GM21737 (cell line): ENCODE measurements around the gene BRMS1.

Source experiments
- ATAC-seq: cut with Tn5 transposase; IDR thresholded peaks from one replicate; pipeline ENCODE4 v1.9.1; 2021; ENCODE audit warnings: mild to moderate bottlenecking, moderate library complexity; ENCODE audit not compliant: unreplicated experiment

Gene BRMS1

DNA sequence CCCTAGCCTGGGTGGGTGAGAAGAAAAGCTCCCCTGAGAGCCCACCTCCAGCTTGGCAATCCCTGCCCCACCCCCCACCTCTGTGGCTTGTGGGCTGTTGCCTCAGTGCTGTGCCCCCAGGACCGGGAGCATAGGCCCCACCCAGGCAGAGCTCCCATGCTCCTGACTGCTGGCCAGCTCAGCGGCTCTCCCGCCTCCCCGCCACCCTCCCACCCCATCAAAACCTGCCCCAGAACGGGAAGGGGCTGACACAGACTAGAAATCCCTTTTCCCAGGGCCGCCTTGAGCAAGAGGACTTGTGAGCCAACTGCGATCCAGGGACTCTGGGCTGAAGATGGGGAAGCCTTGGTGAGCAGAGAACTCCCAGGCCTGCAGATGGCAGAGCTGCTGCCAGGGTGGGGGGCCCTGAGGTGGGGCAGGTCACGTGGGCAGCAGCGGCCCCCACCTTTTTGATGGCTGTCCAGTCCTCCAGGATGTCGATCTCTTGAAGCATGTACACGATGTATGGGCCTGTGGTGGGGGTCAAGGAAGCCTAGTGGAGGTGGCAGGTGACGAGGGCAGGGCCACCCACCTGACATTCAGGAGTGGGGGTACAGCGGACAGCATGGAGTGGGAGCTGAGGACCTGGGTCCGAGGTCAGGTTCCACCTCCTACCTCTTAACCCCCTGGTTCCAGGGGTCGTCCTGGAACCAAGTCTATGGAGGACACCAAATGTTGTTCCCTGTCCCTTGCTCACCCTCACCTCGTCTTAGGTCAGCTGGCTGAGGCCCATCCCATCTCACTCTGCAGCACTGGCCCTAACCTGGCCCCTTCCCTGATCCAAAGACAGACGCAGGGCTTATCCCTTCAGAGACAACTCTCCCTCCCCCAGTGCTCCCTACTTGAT lies 6.4 kb downstream of the BRMS1 start:
- no peak for ATAC-seq

DNA sequence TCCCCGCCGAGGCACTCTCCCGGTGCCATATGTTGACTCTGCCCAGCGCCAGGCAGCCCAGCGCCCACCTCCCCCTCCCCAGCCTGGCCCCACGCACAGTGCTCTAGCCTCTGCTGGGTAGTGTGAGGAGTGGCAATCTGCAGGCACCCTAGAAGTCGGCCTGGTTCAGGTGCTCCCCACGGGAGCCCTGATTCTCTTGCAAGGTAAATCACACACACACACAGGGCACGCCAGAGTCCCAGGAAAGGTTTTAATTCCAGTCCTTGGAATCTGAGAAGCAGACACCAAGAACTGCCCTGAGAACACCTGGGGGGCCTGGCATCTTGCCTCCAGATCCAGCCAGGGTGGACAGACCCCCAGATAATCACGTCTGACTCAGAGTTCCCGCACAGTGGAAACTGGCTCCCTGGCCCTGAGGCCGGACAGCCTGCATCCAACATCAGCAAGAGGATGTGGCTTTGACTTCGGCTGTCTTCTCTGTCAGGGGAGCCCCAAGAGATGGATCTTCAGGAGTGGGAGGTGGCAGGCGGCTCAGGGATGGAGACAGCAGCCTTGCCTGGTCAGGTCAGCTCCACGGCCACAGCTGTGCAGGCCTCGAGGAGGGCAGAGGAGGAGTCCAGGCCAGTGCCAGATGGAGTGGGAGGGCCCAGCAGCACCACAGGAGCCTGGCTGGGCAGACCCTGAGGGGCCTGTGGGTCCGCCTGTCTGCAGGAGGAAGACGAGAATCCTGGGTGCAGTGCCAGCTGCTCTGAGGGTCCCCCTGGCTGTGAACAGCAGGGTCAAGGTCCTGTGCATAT lies 7.6 kb downstream of the BRMS1 start:
- no peak for ATAC-seq

DNA sequence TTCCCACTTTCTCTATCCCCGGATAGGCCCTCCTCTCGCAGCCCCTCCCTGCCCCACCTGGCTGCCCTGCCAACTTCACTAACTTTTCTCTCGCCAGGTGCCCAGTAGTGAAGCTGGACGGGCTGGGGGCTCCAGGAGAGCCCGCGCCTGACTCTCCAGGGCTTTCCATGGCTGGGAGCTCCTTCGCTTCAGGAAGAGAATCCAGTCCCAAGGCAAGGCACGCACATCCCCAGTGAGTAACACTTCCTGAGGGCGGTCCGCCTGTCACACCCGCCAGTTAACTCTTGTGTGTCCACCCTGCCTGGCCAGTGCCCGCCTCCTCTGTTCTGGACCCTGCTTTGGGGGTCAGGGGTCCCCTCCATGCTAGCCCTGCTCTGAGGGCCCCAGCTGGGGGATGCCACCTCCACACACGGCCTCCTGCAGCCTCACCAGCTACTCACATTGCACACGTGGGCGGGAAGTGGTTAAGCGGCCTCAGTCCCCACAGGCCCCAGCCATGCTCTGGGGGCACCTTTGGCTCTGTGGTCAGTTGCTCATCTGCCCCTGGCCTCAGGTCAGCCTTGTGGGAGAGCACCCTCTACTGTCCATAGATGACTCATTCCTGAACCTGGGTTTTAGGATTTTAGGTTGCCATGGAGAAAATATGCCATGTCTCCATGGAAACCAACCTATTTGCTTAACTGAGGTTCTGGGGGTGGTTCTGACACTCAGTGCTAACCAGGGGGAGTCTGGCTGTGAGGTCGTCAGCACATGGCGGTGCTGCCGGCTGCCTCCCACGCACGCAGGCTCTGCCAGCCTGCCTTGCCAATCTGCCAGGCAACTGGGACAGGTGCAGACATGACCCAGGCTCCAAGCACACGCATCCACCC lies 8.4 kb downstream of the BRMS1 start, which contains the start of gene RIN1:
TSS of gene RIN1 (minus strand) at position 201 of the 869 bp plus-strand sequence. CDS start at position 169, 32 bp downstream.
- ATAC-seq = peak; percentile 54

DNA sequence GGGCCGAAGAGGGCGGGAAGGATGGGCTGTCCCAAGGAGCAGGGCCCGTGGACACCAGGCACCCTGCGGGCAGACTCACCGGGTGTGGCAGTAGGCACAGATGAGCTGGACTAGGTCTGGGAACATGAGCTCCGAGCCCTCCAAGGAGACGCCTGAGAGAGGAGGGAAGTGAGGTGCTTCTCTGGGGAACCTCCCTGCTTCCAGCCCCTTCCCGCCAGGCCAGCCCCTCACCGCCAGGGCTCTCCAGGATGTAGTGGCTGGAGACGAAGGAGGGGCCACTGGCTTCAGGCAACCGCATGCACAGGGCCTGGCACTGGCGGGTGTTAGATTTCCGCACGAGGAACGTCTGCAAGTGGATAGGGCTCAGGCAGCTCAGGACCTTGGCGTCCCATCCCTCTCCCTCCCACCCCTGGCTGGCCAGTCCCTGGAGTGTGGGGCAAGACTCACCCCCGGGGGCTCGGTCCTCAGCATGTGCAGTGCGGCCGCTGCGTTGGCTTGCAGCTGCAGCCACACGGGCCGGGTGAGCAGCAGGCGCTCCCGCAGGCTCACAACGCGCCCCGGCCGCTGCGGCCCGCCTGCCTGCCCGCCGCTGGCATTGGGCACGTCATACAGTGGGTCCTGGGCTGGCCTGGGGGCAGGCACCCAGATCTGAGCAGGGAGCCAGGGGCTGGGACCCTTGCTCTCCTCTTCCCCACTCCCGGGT lies 9.2 kb downstream of the BRMS1 start:
- no peak for ATAC-seq

DNA sequence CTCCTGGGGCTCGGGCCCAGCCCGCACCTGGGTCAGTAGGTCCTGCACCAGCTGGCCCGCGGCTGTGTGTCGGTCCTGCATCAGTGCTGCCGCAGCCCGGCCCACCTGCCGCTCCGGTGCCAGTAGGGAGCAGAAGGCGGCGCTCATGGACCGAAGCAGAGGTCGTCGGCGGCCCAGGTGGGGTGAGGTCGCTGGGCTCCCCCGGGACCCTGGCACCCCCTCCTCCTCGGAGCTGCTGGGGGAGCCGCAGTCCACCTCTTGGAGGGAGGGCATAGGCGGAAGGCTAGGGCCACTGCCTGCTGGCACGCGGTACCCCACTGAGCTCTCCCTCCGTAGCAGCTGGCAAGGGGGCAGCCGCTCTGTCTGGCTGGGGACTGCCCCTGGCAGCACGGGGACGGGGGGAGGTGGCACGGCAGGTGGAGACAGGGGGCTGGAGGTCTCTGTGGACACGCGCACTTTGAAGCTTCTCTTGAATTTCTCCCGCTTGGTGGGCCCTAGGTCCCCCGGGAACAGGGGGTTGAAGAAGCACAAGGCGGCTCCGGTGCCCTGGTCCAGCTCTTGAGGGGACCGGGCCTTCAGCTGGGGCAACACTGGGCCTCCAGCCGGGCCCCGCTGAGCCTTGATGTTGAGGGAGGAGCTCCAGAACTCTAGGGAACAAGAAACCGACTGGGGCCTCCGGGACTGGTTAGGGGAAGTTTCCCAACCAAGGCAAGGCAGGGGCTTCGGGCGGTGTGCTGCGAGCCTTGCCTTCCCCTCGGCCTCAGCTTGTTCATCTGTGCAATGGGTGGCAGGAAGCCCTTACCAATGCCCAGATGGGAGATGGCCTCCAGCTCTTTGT lies 10.1 kb downstream of the BRMS1 start:
- no peak for ATAC-seq

DNA sequence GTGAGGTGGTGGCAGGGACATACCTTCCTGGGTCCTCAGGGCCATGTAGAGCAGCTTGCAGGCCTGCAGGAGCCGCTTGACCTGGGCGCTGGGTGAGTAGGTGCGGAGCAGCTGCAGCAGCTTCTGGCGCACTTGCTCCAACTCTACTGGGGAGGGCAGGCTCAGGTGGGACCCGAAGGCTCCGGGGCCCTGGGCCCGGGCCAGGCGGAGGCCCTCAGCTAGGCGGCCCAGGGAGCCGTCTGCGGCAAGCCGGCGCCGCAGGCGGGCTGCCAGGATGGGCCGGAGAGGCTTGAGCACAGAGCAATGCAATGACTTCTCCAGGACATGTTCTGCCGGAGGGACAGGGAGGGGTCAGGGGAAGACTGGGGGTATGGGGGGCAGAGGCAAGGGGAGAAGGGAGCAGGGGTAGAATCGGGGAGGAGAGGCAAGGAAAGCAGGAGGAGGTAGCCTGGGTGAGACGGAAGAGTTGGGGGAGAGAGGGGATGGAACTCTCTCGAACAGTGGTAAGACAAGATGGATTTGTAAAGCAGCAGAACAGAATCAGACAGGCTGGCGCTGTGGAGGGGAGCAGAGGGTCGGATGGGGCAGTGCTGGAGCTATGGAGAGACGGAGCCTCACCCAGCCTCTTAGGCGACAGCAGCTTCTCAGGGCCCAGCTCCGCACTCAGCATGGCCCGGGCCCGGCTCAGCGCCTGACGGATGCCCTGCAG lies 10.9 kb downstream of the BRMS1 start:
- ATAC-seq = no peak

DNA sequence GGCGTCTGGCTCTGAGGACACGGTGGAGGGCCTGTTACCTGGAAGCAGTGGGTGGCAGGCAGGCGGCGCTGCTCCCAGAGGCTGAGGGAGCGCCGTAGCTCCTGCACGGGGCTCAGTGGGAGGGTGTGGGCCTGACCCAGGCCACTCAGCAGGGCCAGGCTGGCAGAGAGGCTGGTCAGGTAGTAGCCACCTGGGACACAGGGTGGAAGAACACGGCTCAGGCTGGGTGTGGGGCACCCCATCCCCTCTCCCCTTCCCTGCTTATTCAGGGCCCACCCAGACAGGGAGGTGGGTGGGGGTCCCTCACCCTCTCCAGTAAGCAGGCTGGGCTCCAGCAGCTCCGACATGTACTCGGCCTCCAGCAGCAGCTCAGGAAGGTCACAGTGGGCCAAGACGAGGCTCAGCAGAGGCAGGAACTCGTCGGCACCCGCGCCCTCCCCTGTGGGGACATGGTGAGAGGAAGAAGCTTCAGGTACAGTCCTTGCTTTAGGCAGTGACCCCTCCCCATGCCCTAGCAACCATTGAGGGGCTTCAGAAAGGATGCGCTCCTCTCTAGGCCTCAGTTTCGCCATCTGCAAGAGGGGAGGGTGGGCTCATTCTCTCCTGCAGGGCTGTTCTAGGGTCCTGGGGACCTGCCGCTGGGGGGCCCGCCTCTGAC lies 11.6 kb downstream of the BRMS1 start:
- no peak for ATAC-seq

DNA sequence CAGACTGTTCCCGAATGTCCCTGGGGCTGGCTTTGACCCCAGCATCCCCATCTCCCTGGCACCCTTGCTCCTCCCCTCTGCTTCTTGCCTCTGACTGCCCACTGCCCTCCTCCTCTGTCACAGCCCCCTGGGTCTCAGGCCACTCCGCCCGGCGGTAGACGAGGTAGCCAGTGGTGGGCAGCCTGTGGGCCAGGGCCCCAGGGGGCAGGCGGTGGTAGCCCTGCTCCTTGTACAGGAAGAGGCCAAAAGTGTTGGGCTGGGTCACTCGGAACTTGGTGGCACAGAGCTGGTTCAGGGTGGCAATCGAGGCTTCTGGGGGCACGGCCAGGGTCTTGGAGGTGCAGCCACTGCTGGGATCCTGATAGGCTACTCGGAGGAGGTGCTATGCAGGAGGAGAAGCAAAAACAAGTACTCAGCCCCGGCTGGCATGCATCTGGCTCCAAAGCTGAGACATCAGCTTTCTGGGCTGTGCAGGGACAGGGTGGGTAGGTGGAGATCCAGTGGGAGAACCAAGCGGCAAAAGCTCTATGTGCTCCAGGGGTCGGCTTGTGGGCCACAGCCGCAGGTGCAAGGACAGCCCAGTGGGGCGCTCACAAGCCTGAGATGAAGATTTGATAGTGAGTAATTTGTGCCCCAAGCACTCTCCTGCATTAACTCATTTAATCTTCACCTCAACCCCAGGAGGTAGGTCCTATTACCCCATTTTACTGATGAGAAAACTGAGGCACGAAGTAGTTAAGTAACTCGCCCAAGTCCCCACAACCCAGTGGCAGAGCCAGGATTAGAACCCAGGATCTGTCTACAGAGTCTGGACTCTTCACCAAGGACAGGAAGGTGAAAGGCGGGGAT lies 12.3 kb downstream of the BRMS1 start:
- no peak for ATAC-seq

DNA sequence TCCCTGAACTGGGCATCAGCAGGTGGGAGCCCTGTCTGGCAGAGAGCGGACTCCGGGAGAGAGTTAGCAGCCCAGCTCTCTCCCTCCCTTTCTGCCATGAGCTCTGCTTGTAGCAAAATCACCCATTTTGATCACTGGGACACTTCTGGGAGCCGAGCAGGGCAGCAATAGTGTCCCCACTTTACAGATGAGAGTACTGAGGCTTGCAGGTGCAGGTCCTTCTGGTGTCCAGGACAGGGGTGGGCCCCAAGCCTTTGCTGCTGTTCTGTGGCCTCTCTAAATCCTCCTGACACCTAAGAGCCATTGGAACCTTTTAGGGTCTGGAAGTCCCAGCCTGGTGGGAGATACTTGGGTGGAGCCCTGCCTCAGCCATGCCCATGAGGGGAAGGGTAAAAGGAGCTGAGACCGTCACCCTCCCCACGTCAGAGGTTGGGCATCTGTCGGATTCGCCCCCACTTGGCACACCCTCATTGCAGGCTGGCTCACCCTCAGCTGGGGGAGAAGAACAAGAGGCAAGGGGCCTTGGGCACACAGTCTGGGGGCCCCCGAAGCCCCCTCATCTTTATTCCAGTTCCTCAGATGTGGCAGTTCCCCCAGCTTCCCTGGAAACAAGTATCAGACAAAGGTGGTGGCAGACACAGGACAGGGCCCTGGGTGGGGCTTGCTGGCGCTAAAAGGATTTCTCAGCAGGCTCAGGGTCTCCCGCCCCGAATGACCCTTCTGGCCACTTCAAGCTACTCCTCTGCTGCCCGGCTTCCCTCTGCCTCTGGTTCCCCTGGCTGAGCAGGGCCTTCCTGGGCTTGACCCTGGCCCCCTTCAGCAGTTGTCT lies 13.1 kb downstream of the BRMS1 start:
- ATAC-seq = no peak

DNA sequence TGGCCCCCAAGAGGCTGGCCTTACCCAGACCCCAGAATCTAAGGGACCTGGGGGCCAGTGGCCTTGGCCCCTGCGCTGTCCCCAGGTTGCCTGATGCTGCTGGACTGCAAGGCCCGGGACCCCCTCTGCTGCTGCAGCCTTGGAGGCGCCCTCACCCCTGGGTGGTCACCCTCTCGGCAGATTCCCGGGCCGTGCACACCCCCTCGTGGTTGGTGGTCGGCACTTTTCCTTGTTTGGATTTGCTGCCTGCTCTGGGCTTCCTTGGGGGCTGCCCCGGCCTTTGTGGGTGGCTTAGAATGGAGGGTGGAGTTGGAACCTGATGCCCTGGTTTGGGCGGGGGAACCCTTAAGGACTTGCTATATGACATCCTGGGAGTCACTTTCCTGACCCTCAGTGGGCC lies 14.0 kb downstream of the BRMS1 start:
- no peak for ATAC-seq

DNA sequence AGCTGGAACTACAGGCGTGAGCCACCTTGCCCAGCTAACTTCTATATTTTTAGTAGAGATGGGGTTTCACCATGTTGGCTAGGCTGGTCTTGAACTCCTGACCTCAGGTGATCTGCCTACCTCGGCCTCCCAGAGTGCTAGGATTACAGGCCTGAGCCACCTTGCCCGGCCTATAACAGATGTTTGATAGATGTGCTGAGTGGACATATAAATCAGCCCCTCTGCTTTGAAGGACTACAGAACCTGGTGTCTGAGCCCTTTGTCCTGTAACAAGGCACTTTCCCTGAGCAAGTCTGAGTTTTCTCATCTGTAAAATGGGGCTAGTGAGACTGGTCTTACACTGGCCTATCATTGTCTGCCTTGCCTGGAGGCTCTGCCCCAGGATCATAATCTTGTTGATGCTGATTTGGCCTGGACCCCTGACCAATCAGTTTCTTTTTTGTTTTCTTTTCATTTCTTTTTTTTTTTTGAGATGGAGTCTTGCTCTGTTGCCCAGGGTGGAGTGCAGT lies 15.7 kb downstream of the BRMS1 start:
- ATAC-seq = no peak

DNA sequence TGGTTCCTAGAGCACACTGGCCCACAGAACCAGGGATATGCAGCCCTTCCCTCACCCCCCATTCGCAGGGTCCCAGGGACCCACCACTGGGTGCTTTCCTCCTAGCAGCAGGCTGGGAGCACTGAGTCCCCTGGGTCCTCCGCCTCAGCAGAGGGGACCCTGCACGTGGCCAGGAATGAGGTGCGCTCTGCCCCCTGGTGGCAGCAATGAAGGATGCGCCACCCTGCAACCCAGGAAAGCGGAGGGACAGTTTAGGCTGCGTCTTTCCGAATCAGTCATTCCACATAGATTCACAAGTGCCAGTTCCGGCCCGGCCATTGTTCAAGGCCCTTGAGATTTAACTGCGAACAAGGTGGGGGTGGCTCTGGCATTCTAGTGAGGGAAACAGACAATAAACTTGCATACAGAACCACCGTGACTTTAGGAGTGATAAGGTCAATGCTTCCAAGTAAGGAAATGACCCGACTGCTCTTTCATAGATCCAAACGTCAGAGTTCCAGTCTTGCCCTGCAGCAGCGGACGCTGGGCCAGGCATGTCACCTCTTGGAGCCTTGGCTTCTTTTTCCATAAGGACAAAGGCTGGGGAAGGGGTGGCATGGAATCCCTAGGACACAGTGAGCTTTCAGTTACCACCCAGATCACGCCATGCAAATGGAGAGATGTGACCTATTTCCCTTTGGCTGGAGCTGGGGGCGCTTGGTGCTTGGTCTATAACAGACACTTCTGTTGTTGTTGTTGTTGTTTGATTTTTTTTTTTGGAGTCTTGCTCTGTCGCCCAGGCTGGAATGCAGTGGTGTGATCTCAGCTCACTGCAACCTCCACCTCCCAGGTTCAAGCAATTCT lies 16.4 kb downstream of the BRMS1 start:
- no peak for ATAC-seq

DNA sequence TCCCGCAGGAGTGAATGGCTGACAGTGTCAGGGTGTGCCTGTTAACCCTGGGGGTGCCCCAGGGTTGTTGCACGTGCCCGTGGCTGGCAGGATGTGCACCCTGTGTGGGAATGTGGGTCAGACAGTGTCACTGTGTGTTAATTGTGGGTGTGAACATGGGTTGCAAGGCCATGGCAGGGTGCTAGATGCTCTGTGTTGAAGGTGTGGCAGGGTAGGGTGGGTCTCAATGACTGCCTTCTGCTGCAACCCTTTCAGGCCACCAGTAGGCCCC lies 16.9 kb downstream of the BRMS1 start:
- ATAC-seq = no peak

DNA sequence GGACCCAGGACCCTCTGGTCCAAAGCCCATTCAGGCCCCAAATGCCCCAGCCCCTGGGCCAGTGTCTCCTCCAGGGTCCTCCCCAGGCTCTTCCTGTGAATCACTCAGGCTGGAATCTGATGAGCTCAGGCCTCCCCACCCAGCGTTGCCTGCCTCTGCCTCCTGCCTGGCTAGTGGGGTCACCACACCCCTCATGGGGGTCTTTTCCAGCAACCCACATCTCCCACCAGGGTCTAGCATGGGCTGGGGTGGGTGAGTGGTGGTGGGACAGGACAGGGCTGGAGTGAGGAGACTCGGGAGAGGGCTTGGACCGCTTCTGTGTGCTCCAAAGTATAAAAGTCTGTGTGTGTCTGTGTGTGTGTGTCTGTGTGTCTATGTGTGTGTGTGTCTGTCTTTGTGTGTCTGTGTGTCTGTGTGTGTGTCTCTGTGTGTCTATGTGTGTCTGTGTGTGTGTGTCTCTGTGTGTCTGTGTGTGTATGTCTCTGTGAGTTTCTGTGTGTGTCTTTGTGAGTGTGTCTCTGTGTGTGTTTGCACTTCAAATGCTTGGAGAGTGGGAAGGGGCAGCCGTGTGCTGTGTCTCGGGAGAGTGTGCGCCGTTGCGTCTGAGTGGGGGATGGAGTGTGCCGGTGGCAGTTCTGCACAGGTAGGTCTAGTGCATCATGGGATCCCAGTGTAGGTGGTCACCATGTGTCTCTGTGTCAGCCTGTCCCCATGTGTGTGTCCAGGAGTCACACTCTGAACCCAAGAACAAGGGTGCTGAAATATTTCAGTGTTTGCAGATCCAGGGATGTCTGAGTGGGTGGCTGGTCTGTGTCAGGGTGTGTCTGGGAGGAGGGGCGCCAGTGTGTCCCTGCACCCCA lies 17.5 kb downstream of the BRMS1 start:
- ATAC-seq = no peak
